Keratinocyte (primary cell): ENCODE results near the gene ANTXRL. TPM values are rescaled to one million over a fixed set of nuclear protein-coding genes. Genes with fewer than 3 reads are reported as not detected.

ENCODE experiments used
- DNase-seq: peaks from one replicate; pipeline ENCODE4 v3.0.0-alpha.2; 2011; ENCODE audit warnings: low read depth, missing footprints, low spot score
- FAIRE-seq: peaks from 2 replicates; lab custom pipeline; 2011; peaks lifted over from hg19 to GRCh38; lab: Jason Lieb, UNC
- H2AFZ ChIP-seq: 2 replicates; pipeline ENCODE4 v1.6.0; 2012; ENCODE audit warnings: low read length, control low read depth, inconsistent platforms; ENCODE audit not compliant: control insufficient read depth
- H3K27ac ChIP-seq: 2 replicates; pipeline ENCODE4 v1.5.1; 2011; ENCODE audit warnings: low read length; ENCODE audit not compliant: control insufficient read depth, insufficient read depth
- H3K27me3 ChIP-seq: 3 replicates; pipeline ENCODE4 v1.6.0; 2011; ENCODE audit warnings: low read length; ENCODE audit not compliant: control insufficient read depth, insufficient read depth; ENCODE audit errors: extremely low read depth
- H3K36me3 ChIP-seq, 2 experiments: 2 replicates in 1 of 2; 3 replicates in 1 of 2; pipeline ENCODE4 v1.5.1; 2011; ENCODE audit warnings: low read length in 2 of 2, mild to moderate bottlenecking in 1 of 2; ENCODE audit not compliant: control insufficient read depth in 2 of 2, insufficient read depth in 2 of 2; ENCODE audit errors: extremely low read depth in 1 of 2
- H3K4me1 ChIP-seq: 3 replicates; pipeline ENCODE4 v1.5.1; 2011; ENCODE audit warnings: low read length; ENCODE audit not compliant: control insufficient read depth, insufficient read depth; ENCODE audit errors: extremely low read depth
- H3K4me2 ChIP-seq: 3 replicates; pipeline ENCODE4 v1.6.0; 2011; ENCODE audit warnings: low read depth, low read length; ENCODE audit not compliant: control insufficient read depth, insufficient read depth; ENCODE audit errors: extremely low read depth
- H3K4me3 ChIP-seq, 3 experiments: fragments of 200-600 bp in 1 of 3; sonication (generic) in 1 of 3; 2 replicates in 2 of 3; 3 replicates in 1 of 3; pipeline ENCODE4 v1.5.1; 2011 to 2016; ENCODE audit warnings: low read length in 3 of 3, mild to moderate bottlenecking in 3 of 3, control low read depth in 2 of 3, inconsistent platforms in 1 of 3, low read depth in 1 of 3, mixed read lengths in 1 of 3, mixed run types in 1 of 3, moderate library complexity in 1 of 3; ENCODE audit not compliant: control insufficient read depth in 2 of 3, insufficient read depth in 2 of 3; ENCODE audit errors: extremely low read depth in 1 of 3
- H3K79me2 ChIP-seq: 2 replicates; pipeline ENCODE4 v1.6.0; 2012; ENCODE audit warnings: low read length; ENCODE audit not compliant: control insufficient read depth, insufficient read depth
- H3K9ac ChIP-seq: 3 replicates; pipeline ENCODE4 v1.6.0; 2011; ENCODE audit warnings: low read length; ENCODE audit not compliant: control insufficient read depth, insufficient read depth; ENCODE audit errors: extremely low read depth
- H3K9me1 ChIP-seq: 3 replicates; pipeline ENCODE4 v1.6.0; 2011; ENCODE audit warnings: low read length; ENCODE audit not compliant: control insufficient read depth, insufficient read depth; ENCODE audit errors: extremely low read depth
- H3K9me3 ChIP-seq: 2 replicates; pipeline ENCODE4 v1.5.1; 2012; ENCODE audit warnings: low read depth, low read length; ENCODE audit not compliant: control insufficient read depth
- H4K20me1 ChIP-seq: 3 replicates; pipeline ENCODE4 v1.6.0; 2011; ENCODE audit warnings: low read length; ENCODE audit not compliant: control insufficient read depth, insufficient read depth; ENCODE audit errors: extremely low read depth
- EZH2 ChIP-seq: IDR thresholded peaks from one replicate; pipeline ENCODE4 v1.6.1; 2012; ENCODE audit warnings: inconsistent platforms, mild to moderate bottlenecking, low read length, moderate library complexity
- dilution Hi-C: fragments of 300-500 bp; cut with MboI; formaldehyde crosslinking; loops from one replicate; pipeline ENCODE4 v1.7.0; 2020; ENCODE audit warnings: low sequenced_read_pairs; ENCODE audit not compliant: extremely low pct_ligation_motif_present
- polyA plus RNA-seq, 5 experiments: library from polyadenylated mRNA; depleted of rRNA in 3 of 5; stranded (reverse) in 3 of 5; stranded (forward) in 1 of 5; unstranded in 1 of 5; fragments of >200 nt; gene quantifications; 1 replicate in 1 of 5; 2 replicates in 3 of 5; 3 replicates in 1 of 5; pipeline versions ENCODE4 v1.2.1 to v1.2.3, GENCODE V29; 2011 to 2012; ENCODE audit warnings: missing spikeins in 2 of 5, low read depth in 1 of 5, low replicate concordance in 1 of 5
- TF ChIP-seq, protein P1 (sequence below), 3 experiments: IDR thresholded peaks in 1 of 3; conservative IDR thresholded peaks in 1 of 3; optimal IDR thresholded peaks in 1 of 3; 2 replicates in 2 of 3; 3 replicates in 1 of 3; pipeline versions ENCODE3 to v1.5.1; 2011; ENCODE audit warnings: low read length in 3 of 3, mild to moderate bottlenecking in 3 of 3, moderate library complexity in 2 of 3, control low read depth in 1 of 3, inconsistent platforms in 1 of 3; ENCODE audit not compliant: insufficient read depth in 2 of 3; ENCODE audit errors: extremely low read depth in 1 of 3

ANTXRL gene
- polyA plus RNA-seq, 1 donor (not counting 4 experiments of a cell fraction or from before 2014, with no cell fraction given) = not detected

- H3K4me2 ChIP-seq = no peak overlapping the region
- dilution Hi-C loops = no loop called here
- TF ChIP-seq, protein P1, sequence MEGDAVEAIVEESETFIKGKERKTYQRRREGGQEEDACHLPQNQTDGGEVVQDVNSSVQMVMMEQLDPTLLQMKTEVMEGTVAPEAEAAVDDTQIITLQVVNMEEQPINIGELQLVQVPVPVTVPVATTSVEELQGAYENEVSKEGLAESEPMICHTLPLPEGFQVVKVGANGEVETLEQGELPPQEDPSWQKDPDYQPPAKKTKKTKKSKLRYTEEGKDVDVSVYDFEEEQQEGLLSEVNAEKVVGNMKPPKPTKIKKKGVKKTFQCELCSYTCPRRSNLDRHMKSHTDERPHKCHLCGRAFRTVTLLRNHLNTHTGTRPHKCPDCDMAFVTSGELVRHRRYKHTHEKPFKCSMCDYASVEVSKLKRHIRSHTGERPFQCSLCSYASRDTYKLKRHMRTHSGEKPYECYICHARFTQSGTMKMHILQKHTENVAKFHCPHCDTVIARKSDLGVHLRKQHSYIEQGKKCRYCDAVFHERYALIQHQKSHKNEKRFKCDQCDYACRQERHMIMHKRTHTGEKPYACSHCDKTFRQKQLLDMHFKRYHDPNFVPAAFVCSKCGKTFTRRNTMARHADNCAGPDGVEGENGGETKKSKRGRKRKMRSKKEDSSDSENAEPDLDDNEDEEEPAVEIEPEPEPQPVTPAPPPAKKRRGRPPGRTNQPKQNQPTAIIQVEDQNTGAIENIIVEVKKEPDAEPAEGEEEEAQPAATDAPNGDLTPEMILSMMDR (optimal IDR thresholded peaks at IDR 0.05 in 1 of 3, IDR thresholded peaks at IDR 0.05 in 1 of 3, conservative IDR thresholded peaks at IDR 0.05 in 1 of 3; ENCODE audit: extremely low read depth in 1 of 3, insufficient read depth in 2 of 3, low read length in 3 of 3) = no peak
- TF ChIP-seq EZH2 = no peak
- no peaks in the 10 kb centered on the region for H3K36me3 ChIP-seq
- peaks cover 3% of the 10 kb centered on the region for H3K27me3 ChIP-seq
- no peaks in the 10 kb centered on the region for H3K9me3 ChIP-seq
- no peak overlapping the region for H3K9ac ChIP-seq
- H2AFZ ChIP-seq = no peak overlapping the region
- no peaks in the 10 kb centered on the region for H3K4me1 ChIP-seq
- DNase-seq (no peak), FAIRE-seq (no peak)
- H3K4me3 ChIP-seq = no peak overlapping the region
- no peaks in the 10 kb centered on the region for H4K20me1 ChIP-seq
- no peak overlapping the region for H3K27ac ChIP-seq
- no peaks in the 10 kb centered on the region for H3K9me1 ChIP-seq
- no peaks in the 10 kb centered on the region for H3K79me2 ChIP-seq
Measured at GRCh38 chr10:46247181-46247475, 39.7 kb upstream of the ANTXRL start.

GRCh38 chr10:46247808-46248569 lies 38.8 kb upstream of the ANTXRL start:
- H3K27me3 ChIP-seq = peaks cover 5% of the 10 kb centered on the region
- H3K79me2 ChIP-seq = no peaks in the 10 kb centered on the region
- H3K27ac ChIP-seq = no peak overlapping the region
- FAIRE-seq = no peak
- no peak overlapping the region for H3K4me3 ChIP-seq
- H3K9ac ChIP-seq = no peak overlapping the region
- TF ChIP-seq, protein P1 (optimal IDR thresholded peaks at IDR 0.05 in 1 of 3, IDR thresholded peaks at IDR 0.05 in 1 of 3, conservative IDR thresholded peaks at IDR 0.05 in 1 of 3; ENCODE audit: extremely low read depth in 1 of 3, insufficient read depth in 2 of 3, low read length in 3 of 3) = no peak
- no peak for TF ChIP-seq EZH2
- no peaks in the 10 kb centered on the region for H3K9me1 ChIP-seq
- H3K9me3 ChIP-seq = no peaks in the 10 kb centered on the region
- no peaks in the 10 kb centered on the region for H4K20me1 ChIP-seq
- no peak overlapping the region for H2AFZ ChIP-seq
- H3K4me1 ChIP-seq = no peaks in the 10 kb centered on the region
- no peak overlapping the region for H3K4me2 ChIP-seq
- no peak for DNase-seq
- no peaks in the 10 kb centered on the region for H3K36me3 ChIP-seq
- dilution Hi-C loops = no loop called here
